RCC 7860 (cell line): ENCODE results near the gene CDH12.
"Not testable (repeated sequence)": the region's sequence is repeated elsewhere in the genome, so short reads cannot be mapped to it uniquely, and the experiment has no call there.

Experiments
- DNase-seq: peaks from one replicate; pipeline ENCODE4 v3.0.0-alpha.2; 2015; ENCODE audit warnings: low spot score
- FAIRE-seq: peaks from 2 replicates; lab custom pipeline; 2012; peaks lifted over from hg19 to GRCh38; lab: Jason Lieb, UNC

The CDH12 gene

GRCh38 chr5:22319798-22320197, 533.3 kb downstream of the CDH12 start:
- FAIRE-seq (no peak), DNase-seq (no peak)

- FAIRE-seq, result peak; percentile 58
- DNase-seq, result no peak
Measured at GRCh38 chr5:22316294-22316693, 536.9 kb downstream of the CDH12 start.

- not testable (repeated sequence) for DNase-seq, FAIRE-seq
Measured at GRCh38 chr5:22315052-22315451, 538.1 kb downstream of the CDH12 start.

GRCh38 chr5:22314548-22314947, 538.6 kb downstream of the CDH12 start:
- no peak for DNase-seq
- FAIRE-seq, result no peak

- FAIRE-seq, result no peak
- no peak for DNase-seq
Measured at GRCh38 chr5:22306011-22306410, 547.1 kb downstream of the CDH12 start.

- no peak for DNase-seq
- peak; percentile 49 for FAIRE-seq
Measured at GRCh38 chr5:22295832-22296231, 557.3 kb downstream of the CDH12 start.

GRCh38 chr5:22293147-22293546, 560.0 kb downstream of the CDH12 start:
- no peak for DNase-seq
- no peak for FAIRE-seq

- DNase-seq, result no peak
- FAIRE-seq, result no peak
Measured at GRCh38 chr5:22278164-22278563, 575.0 kb downstream of the CDH12 start.

GRCh38 chr5:22277006-22277405, 576.1 kb downstream of the CDH12 start:
- DNase-seq, result no peak
- FAIRE-seq, result no peak

GRCh38 chr5:22265855-22266254, 587.3 kb downstream of the CDH12 start:
- not testable (repeated sequence) for FAIRE-seq, DNase-seq

- no peak for FAIRE-seq
Measured at GRCh38 chr5:22258139-22258538, 595.0 kb downstream of the CDH12 start.

GRCh38 chr5:22250528-22250927, 602.6 kb downstream of the CDH12 start:
- FAIRE-seq (no peak), DNase-seq (no peak)

More at GRCh38 chr5:22258139-22258538, 595.0 kb downstream of the CDH12 start:
- DNase-seq, result no peak

GRCh38 chr5:22249209-22249729, 603.9 kb downstream of the CDH12 start:
- no peak for DNase-seq
- FAIRE-seq, result no peak

- no peak for FAIRE-seq
Measured at GRCh38 chr5:22245770-22246169, 607.4 kb downstream of the CDH12 start.

GRCh38 chr5:22242532-22242931, 610.6 kb downstream of the CDH12 start:
- DNase-seq, result no peak
- no peak for FAIRE-seq

More at GRCh38 chr5:22245770-22246169, 607.4 kb downstream of the CDH12 start:
- DNase-seq, result no peak

GRCh38 chr5:22238047-22238446, 615.1 kb downstream of the CDH12 start:
- FAIRE-seq, result no peak
- DNase-seq, result no peak

GRCh38 chr5:22226423-22226822, 626.7 kb downstream of the CDH12 start:
- DNase-seq (no peak), FAIRE-seq (no peak)

GRCh38 chr5:22223079-22223478, 630.1 kb downstream of the CDH12 start:
- FAIRE-seq, result no peak

GRCh38 chr5:22213703-22214495, 639.2 kb downstream of the CDH12 start:
- DNase-seq, result not testable (repeated sequence)
- FAIRE-seq, result peak; percentile 65

More at GRCh38 chr5:22223079-22223478, 630.1 kb downstream of the CDH12 start:
- no peak for DNase-seq

- DNase-seq, FAIRE-seq: not testable (repeated sequence)
Measured at GRCh38 chr5:22212254-22212991, 640.7 kb downstream of the CDH12 start.

- not testable (repeated sequence) for FAIRE-seq, DNase-seq
Measured at GRCh38 chr5:22208463-22208862, 644.7 kb downstream of the CDH12 start.
